Skeletal muscle tissue (tissue), 4 donors: ENCODE data around the gene STOM. TPM values are rescaled to one million over a fixed set of nuclear protein-coding genes. Genes with fewer than 3 reads are reported as not detected.

Source experiments
- H3K27ac ChIP-seq: one replicate; pipeline ENCODE4 v1.7.0; 2013; ENCODE audit warnings: mild to moderate bottlenecking, low read depth, low read length, inconsistent platforms
- H3K27me3 ChIP-seq, 3 donors: one replicate each; pipeline ENCODE4 v1.7.0; 2013; ENCODE audit warnings: low read length in 3 of 3; ENCODE audit not compliant: control insufficient read depth in 3 of 3, insufficient read depth in 3 of 3
- H3K36me3 ChIP-seq, 3 donors: one replicate each; pipeline ENCODE4 v1.7.0; 2013; ENCODE audit warnings: low read length in 3 of 3; ENCODE audit not compliant: control insufficient read depth in 3 of 3, insufficient read depth in 3 of 3
- H3K4me1 ChIP-seq, 3 donors: one replicate each; pipeline ENCODE4 v1.7.0; 2013; ENCODE audit warnings: low read length in 3 of 3, mild to moderate bottlenecking in 3 of 3; ENCODE audit not compliant: control insufficient read depth in 3 of 3, insufficient read depth in 3 of 3
- H3K4me3 ChIP-seq, 3 donors: one replicate each; pipeline ENCODE4 v1.7.0; 2013; ENCODE audit warnings: low read length in 3 of 3
- H3K9ac ChIP-seq, 3 donors: one replicate each; pipeline ENCODE4 v1.7.0; 2013; ENCODE audit warnings: low read length in 3 of 3, mild to moderate bottlenecking in 3 of 3, moderate library complexity in 2 of 3, low read depth in 1 of 3
- H3K9me3 ChIP-seq, 3 donors: one replicate each; pipeline ENCODE4 v1.7.0; 2013; ENCODE audit warnings: low read length in 3 of 3; ENCODE audit not compliant: control insufficient read depth in 3 of 3
- total RNA-seq: library from RNA; depleted of rRNA; stranded (reverse); fragments of >200 nt; gene quantifications from one replicate; pipeline ENCODE4 v1.2.3, GENCODE V29; 2014
- donor health status: Osteomylitis.

The STOM gene
- total RNA-seq, 1 donor from 2014 or later: 76.7 TPM

DNA sequence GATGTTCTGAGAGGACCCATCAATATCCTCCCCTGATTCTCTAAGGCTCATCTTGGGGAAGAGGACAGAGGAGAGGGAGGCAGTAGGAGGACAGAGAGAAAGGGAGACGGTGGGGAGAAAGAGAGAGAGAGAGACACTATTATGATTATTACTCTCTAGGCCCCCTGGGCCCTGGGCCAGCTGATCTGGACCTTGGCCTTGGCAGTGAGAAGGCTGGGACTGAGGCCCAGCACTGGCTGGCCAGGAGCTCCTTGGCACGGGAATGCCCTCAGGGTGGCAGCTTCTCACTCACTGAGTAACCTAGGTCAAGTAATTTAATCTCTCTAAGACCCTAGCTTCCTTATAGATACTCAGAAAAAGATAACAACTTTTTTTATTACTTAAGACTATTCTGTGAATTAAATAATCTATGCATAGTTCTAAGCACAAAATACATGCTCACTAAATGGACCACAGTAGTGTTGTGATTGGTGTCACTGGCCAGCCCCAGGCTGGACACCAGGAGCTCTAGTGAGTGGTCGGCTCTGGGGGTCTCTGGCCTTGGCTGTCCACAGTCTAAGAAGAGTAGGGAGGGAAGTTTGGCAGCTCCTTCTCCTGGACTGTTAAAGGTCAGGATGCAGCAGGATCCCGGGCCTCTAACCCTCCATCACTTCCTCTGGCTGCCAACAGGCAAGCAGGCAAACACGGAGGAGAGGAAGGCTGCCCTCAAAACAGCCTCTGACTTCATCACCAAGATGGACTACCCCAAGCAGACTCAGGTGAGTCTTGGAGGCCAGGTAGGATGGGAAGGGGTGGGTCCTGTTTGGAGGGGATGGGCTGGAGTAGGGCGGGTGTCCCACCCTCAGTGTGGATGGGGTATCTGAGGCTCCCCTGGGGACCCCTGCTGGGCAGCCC is 52.1 kb downstream of the STOM start:
- H3K4me3 ChIP-seq: no peak overlapping the region
- H3K9ac ChIP-seq: peak overlapping the region in 2 of 3 donors; percentile 20 to 25
- H3K36me3 ChIP-seq: peaks cover 44 to 62% (median 47%) of the 10 kb centered on the region in 3 donors
- no peaks in the 10 kb centered on the region for H3K27me3 ChIP-seq
- peaks cover 18 to 26% (median 23%) of the 10 kb centered on the region in 3 donors for H3K4me1 ChIP-seq
- peak overlapping the region; percentile 22 for H3K27ac ChIP-seq
- no peaks in the 10 kb centered on the region for H3K9me3 ChIP-seq

DNA sequence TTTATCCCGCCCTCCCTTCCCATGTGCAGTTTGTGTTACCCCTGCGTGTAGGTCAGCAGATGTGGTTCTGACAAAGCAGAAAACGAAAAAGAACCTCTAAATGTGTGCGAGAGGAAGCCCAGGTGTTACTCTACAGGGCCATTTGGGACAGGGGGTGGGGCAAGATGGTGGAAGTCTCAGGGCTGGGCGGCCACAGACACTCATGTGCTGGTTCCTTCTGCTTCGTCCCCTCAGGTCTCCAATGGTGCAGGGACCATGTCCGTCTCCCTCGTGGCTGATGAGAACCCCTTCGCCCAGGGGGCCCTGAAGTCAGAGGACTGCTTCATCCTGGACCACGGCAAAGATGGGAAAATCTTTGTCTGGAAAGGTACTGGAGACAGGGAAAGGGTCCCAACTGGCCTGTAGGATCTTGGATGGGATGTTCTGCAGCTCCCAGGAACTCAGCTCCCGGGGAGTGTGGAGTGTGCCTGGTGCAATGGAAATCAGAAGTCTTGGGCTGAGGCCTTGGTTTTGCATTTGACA is 53.1 kb downstream of the STOM start:
- H3K27ac ChIP-seq: no peak overlapping the region
- peaks cover 51 to 63% (median 52%) of the 10 kb centered on the region in 3 donors for H3K36me3 ChIP-seq
- H3K4me1 ChIP-seq: peaks cover 18 to 26% (median 20%) of the 10 kb centered on the region in 3 donors

DNA sequence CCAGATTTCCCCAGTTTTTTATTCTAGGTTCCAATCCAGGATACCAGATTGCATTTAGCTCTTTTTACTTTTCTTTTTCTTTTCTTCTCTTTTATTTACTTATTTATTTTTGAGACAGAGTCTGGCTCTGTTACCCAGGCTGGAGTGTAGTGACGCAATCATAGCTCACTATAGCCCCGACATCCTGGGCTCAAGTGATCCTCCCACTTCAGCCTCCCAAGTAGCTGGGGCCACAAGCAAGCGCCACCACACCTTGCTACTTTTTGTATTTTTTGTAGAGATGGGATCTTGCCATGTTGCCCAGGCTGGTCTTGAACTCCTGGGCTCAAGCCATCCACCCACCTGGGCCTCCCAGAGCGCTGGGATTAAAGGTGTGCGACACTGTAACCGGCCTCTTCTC is 53.7 kb downstream of the STOM start:
- Histone ChIP-seq H3K4me1 (peaks cover 18 to 26% (median 20%) of the 10 kb centered on the region in 3 donors), H3K9me3 (no peaks in the 10 kb centered on the region), H3K27ac (no peak overlapping the region), H3K9ac (no peak overlapping the region), H3K27me3 (no peaks in the 10 kb centered on the region), H3K4me3 (no peak overlapping the region), H3K36me3 (peaks cover 56 to 67% (median 57%) of the 10 kb centered on the region in 3 donors)

More for the DNA sequence above, 53.1 kb downstream of the STOM start:
- H3K9me3 ChIP-seq: no peaks in the 10 kb centered on the region
- H3K9ac ChIP-seq: no peak overlapping the region
- H3K27me3 ChIP-seq: no peaks in the 10 kb centered on the region
- H3K4me3 ChIP-seq: no peak overlapping the region

DNA sequence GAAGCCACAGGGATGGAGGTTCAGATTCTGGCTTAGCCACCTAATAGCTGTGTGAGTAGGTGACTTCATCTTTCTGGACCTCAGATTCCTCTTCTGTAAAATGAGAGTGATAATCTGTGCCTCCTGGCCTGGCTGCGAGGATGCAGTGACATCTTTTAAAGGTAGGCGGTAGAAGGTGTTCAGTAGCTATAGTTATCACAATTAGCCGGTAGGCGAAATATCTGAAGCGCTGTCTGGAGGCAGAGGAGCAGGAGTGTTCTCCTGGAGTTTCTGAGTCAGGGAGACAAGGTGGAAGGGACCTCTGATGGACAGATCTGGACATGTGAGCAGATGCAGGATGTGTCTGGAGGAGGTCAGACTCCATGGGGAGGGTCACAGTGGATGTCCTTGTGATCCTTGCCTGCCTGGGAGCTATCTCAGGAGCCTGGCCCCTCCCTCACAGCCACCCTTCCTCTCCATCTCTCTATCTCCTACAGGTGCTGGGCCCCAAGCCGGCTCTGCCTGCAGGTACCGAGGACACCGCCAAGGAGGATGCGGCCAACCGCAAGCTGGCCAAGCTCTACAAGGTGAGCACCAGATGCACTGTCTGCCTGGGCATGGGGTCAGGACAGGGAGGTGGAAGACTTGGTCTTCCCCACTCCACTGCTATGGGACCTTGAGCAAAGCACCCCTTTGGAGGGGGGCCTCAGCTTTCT is 56.4 kb downstream of the STOM start:
- Histone ChIP-seq H3K4me1 (peaks cover 11 to 24% (median 18%) of the 10 kb centered on the region in 3 donors), H3K9me3 (no peaks in the 10 kb centered on the region), H3K4me3 (no peak overlapping the region), H3K36me3 (peaks cover 57 to 73% (median 65%) of the 10 kb centered on the region in 3 donors), H3K9ac (no peak overlapping the region), H3K27me3 (no peaks in the 10 kb centered on the region), H3K27ac (no peak overlapping the region)

DNA sequence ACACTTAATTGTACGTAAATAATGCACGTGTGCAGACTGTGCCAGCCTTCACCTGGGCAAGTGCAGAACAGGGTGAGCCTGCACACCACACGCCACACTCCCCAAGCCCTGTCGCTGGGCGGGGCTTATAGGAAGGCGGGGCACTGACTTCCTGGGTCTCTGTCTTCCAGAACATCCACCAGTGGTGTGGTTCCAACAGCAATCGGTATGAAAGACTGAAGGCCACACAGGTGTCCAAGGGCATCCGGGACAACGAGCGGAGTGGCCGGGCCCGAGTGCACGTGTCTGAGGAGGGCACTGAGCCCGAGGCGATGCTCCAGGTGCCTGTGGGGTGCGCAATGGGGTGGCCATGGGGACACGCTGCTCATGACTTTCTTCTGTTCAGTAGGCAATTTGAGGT is 57.9 kb downstream of the STOM start:
- no peak overlapping the region for H3K27ac ChIP-seq
- peaks cover 59 to 72% (median 71%) of the 10 kb centered on the region in 3 donors for H3K36me3 ChIP-seq
- H3K9me3 ChIP-seq: no peaks in the 10 kb centered on the region
- H3K4me3 ChIP-seq: no peak overlapping the region
- H3K4me1 ChIP-seq: peaks cover 10 to 16% (median 11%) of the 10 kb centered on the region in 3 donors
- no peaks in the 10 kb centered on the region for H3K27me3 ChIP-seq
- H3K9ac ChIP-seq: no peak overlapping the region

DNA sequence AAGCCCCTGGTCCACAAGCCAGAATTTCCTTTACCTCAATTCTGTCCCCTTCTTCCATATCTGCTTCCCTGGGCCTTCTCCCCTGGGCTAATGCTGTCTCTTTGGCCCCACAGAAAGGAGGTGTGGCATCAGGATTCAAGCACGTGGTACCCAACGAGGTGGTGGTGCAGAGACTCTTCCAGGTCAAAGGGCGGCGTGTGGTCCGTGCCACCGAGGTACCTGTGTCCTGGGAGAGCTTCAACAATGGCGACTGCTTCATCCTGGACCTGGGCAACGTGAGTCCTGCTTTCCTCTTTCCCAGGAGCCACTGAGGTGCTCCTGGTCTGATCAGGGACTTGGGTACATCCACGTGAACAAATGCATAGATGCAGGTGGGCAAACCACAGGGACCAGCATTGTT is 59.5 kb downstream of the STOM start:
- Histone ChIP-seq H3K9me3 (no peaks in the 10 kb centered on the region), H3K9ac (no peak overlapping the region), H3K27ac (no peak overlapping the region), H3K4me3 (no peak overlapping the region), H3K4me1 (peaks cover 7 to 18% (median 9%) of the 10 kb centered on the region in 3 donors), H3K27me3 (no peaks in the 10 kb centered on the region), H3K36me3 (peaks cover 56 to 75% (median 63%) of the 10 kb centered on the region in 3 donors)

DNA sequence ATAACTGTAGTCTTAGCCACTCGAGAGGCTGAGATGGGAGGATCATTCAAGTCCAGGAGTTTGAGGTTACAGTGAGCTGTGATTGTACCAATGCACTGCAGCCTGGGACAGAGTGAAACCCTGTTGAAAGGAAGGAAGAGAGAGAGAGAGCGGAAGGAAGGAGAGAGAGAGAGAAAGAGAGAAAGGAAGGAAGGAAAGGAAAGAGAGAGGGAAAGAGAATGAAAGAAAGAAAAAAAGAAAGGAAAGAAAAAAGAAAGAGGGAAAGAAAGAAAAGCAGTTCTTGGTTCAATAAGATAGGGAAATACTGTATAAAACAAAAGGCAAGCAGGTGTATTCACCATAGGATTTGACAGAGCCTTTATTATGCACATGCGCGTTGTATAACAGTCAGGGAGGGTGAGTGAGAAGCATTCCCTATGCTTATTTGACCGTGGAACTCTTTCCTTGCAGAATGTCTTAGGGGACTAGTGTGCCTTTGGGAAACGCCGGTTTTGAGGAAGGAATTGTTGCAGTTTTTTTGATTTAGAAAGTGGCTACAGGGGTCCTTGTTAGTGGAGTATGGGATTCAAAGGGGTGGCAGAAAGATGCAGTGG is 60.1 kb downstream of the STOM start:
- Histone ChIP-seq H3K4me1 (peaks cover 12 to 25% (median 15%) of the 10 kb centered on the region in 3 donors), H3K36me3 (peaks cover 62 to 81% (median 68%) of the 10 kb centered on the region in 3 donors), H3K9me3 (no peaks in the 10 kb centered on the region), H3K9ac (no peak overlapping the region), H3K4me3 (no peak overlapping the region), H3K27ac (no peak overlapping the region), H3K27me3 (no peaks in the 10 kb centered on the region)

DNA sequence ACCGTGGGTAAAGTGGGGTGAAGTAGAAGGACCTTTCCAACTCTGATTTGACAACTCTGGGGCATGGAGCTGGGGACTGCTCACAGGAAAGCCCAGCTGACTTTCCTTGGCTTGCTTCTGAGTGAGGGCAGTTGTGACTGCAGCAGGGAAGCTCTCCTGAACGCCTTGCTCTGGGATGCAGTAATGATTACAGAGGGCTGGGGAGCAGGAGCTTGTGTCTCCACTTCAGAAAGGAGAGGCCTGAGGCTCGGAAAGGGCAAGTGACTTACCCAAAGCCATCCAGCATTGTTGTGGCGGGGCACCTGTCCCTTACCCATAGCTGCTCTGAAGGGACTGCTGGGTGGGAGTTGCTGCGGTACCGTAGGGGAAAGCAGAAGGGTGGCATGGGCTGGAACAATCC is 60.9 kb downstream of the STOM start:
- Histone ChIP-seq H3K4me1 (peaks cover 19 to 32% (median 21%) of the 10 kb centered on the region in 3 donors), H3K27me3 (no peaks in the 10 kb centered on the region), H3K4me3 (no peak overlapping the region), H3K27ac (no peak overlapping the region), H3K36me3 (peaks cover 69 to 85% (median 74%) of the 10 kb centered on the region in 3 donors), H3K9me3 (no peaks in the 10 kb centered on the region), H3K9ac (no peak overlapping the region)

DNA sequence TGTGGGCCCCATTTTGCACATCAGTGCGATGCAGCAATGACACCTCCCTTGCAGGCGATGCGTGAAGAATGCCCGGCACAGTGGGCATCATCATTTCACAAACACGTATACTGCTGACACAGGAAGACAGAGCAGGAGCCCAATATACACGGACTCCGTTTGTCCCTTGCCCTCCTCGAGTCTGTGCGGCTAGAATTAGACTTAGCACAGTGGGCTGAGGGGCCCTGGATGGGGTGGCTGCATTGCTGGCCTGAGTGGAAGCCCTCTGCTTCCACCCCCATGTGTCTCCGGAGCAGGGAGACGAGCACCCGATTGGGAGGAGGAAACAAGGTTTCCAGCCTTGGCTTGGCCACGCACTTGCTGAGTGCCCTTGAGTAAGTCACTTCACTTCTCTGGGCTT is 61.3 kb downstream of the STOM start:
- Histone ChIP-seq H3K9ac (no peak overlapping the region), H3K36me3 (peaks cover 69 to 85% (median 74%) of the 10 kb centered on the region in 3 donors), H3K27ac (no peak overlapping the region), H3K27me3 (no peaks in the 10 kb centered on the region), H3K4me1 (peaks cover 23 to 36% (median 24%) of the 10 kb centered on the region in 3 donors), H3K4me3 (no peak overlapping the region), H3K9me3 (no peaks in the 10 kb centered on the region)
